HG03064 (cell line): Measurements from ENCODE around the gene TCP11.

Experiments used
- ATAC-seq: cut with Tn5 transposase; IDR thresholded peaks from one replicate; pipeline ENCODE4 v1.9.1; 2021; ENCODE audit warnings: low read depth; ENCODE audit not compliant: unreplicated experiment

The TCP11 gene

GRCh38 chr6:35096129-35096862 is 44.8 kb downstream of the TCP11 start:
- no peak for ATAC-seq

- no peak for ATAC-seq
Observed at GRCh38 chr6:35094183-35094582, 47.0 kb downstream of the TCP11 start.

- no peak for ATAC-seq
Observed at GRCh38 chr6:35093783-35094182, 47.4 kb downstream of the TCP11 start.

- ATAC-seq = no peak
Observed at GRCh38 chr6:35093118-35093445, 48.1 kb downstream of the TCP11 start.

DNA sequence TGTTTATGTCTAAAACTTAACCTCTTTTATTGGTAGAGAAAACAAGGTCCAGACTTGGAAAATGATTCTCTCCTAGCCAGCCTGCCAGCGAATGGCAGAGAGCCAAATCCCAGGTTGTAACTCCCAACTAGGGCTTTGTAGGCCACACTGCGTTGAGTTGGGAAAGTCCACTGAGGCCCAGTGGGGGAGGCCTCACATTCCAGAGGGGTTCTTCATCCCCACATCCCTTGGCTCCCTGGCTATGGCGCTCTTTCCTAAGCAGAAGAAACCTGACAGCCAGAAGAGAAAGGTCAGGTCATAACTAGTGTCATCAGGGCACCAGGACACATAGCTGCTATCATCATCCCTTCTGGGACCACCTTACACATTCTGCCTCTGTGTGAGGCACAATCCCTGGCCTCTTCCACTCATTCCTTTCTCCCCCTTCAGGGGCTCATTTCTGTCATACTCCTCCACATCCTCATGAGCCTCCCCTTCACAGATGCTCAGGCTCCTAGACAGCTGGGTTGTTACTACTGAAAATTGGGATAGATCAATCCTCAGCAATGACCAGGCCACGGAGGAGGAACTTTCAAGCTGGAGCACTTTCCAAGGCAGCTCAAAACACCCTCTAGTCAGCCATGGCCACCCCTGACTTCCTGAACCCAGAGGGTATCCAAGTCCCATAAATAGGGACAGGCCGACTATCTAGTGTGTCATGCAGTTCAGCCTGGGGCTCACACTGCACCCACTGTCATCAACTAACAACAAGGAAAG is 48.6 kb downstream of the TCP11 start:
- ATAC-seq = no peak

DNA sequence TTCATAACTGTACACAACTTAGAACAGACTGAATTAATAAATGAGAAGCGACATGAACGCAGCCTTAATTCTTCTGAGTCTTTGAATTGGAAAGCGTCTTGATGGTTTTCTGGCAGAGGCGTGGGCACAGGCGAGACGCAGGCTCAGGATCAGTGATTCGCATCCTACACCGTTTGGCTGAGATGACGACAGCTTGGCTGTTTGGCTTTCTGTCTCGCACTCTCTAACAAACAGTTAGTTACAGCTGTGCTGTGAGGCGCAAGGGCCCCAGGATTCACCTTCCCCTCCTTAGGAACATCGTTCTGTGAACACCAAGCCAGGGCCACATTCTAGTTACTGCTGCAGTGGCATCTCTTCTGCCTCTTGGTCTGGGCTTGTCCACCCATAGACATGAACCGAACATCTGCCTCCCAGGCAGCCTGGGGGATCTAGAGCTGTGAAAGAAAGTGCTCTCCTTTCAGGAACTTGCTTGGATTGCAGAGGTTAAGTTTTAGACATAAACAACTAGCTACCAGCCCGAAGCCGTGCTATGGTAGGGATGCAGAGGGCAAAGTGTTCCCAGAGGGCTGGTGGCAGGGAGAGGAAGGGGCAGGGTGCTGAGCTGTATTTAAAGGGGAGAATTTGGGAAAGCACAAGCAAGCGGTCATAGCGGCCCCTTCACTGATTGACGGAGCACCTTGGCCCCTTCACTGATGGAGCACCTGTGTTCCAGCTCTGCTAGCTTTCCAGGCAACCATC is 49.6 kb downstream of the TCP11 start:
- ATAC-seq = no peak

GRCh38 chr6:35090734-35091133 is 50.4 kb downstream of the TCP11 start:
- no peak for ATAC-seq

GRCh38 chr6:35089935-35090505 is 51.1 kb downstream of the TCP11 start:
- no peak for ATAC-seq

GRCh38 chr6:35089216-35089934 is 51.8 kb downstream of the TCP11 start:
- no peak for ATAC-seq

DNA sequence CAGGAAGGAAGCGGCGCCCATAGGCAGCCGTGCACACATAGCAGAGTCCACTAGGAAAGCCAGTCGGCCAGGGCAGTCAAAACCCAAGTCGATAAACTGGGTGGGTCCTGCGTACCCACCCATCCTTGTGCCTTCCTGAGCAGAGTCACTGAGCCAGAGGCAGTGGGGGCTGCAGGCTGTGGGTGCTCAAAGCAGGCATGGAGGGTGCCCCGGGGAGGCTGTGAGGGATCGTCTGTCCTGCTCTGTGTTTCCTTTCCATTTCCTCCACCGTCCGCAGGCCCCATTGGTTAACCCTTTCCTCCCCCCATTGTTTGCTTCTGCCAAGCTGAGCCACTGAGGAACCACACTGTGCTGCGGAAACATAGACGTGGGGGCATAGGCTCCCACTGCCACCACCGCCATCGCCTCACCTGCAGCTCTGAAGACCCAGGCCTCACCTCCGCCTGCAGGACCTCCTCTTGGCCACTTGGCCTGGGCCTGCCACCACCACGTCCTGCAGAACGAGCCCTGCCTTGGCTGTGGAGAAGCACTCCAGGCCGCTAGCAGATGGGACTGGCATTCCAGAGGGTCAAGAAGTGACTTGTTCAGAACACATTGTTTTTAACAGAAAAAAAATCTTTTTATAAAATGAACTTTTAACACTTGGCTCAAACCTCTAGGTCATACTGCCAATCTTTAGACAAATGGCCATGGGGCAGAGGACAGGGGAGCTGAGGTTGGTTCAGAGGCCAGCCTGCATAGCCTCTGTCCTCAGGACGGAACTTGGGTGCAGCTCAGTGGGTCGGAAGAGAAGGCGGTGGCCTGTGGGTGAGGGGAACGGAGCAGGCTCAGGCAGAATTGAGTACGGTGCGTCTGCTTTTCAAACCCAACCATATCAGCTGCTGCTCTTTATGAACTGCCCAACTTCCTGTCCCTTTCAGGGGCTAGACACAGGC is 52.6 kb downstream of the TCP11 start:
- ATAC-seq = no peak

DNA sequence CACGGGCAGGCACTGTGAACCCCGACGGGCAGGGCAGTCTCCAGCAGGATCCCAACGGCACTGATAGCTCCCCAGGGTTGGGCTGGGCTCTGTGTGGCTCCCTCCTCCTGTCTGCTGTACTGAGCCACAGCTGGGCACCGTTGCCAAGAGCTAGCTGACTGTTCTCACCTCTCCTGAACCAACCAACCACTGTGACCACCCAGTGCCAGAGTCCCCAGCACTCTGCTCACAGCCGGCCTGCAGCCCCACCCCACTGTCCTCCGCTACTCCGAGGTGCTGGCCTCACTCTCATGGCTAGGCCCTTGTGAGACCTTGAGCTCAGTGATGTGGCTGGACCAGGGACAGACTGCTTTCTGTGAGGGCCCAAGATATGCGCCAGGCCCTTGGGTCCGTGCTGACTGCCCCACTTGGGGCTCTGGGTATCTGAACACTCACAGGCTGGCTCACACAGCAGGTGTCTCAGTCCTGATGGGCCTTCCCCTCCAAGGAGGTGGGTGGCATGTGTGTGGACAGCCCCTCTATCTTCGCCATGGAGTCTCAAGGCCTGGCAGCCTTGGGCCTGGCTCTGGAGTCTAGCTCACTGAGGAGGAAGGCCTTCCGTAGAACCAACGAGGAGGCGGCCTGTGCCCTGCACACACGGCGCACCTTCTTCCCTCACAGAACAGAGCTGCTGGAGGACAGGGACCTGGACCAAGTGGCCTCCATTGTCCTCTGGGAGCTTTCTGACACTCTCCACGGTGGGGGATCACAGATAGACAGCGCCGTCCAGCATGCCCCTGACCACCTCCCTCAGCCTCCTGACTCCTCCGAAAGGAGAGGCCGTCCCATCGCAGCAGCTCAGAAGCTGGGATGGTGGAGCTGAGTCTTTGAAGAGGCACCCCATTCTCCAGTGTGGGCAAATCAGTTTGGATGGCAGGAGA is 53.5 kb downstream of the TCP11 start:
- no peak for ATAC-seq

- no peak for ATAC-seq
Observed at GRCh38 chr6:35086636-35087360, 54.3 kb downstream of the TCP11 start.

DNA sequence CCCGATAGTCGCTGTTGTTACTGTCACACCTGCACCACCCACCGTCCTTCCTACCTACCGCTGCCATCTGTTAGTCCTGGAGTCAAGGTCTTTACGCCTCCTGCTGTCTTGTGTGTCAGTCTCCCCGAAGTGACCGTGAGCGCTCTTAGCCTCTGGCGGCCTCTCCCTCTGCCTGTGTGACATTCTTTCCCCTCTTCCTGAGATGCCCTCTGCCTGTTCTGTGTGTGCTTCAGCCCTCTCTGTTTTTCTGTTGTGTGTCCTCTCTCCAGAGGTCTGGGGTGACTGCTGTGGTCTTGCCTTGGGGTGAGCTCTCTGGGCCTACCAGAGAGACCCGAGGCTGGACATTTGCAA is 54.9 kb downstream of the TCP11 start:
- ATAC-seq = no peak

DNA sequence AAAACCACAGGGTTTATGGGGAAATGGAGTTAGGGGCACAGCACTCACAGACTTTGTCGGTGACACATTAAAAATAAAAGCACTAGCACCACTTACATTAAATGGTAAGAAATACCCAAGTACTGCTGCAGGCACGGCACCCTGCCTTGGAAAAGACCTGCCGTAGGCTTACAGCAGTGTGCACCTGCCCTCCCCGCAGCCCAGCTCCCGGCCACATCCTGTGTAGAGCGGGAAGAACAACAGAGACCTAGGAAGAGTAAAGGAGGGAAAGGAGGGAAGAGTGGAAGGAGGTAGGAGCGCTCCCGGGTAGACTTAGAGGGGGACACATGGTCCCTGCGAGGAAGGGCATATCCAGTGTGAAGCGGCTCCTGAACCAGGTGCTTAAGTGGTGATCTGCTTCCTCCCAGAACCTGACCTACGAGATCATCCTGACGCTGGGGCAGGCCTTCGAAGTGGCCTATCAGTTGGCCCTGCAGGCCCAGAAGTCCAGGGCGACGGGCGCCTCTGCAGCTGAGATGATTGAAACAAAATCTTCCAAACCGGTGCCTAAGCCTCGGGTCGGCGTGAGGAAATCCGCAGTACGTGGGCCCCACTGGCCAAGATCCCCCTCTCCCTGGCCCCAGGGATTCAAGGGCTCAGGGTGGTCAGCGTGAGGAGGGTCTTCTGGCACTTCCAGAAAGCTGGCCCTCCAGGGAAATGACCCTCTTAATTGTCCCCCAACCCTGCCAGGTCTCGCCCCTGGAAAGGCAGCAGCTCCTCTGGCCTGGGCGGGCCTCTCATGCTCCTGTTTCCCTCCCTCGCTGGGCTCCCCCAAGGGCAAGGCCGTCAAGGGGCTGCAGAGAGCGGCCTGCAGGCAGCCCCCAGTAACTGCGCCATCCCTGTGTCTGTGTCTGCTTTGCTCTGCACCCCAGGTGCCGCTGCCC is 55.5 kb downstream of the TCP11 start:
- no peak for ATAC-seq

GRCh38 chr6:35084511-35085203 is 56.5 kb downstream of the TCP11 start:
- no peak for ATAC-seq

DNA sequence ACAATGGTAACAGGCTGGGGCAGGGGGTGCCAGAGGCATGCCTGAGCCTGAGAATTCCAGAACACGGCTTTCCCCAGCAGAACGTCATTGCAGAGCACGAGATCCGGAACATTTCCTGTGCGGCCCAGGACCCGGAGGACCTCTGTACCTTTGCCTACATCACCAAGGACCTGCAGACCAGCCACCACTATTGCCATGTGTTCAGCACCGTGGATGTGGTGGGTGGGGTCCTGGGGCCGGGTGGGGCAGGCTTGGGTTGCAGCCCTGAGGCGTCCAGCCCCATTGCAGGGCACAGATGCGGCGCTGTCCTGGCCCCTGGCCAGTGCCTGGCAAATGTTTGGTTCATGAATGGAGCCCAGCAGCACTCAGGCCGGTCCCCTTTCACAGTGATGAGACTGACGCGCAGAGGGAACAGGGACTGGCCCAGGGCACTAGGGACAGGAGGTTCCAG is 57.1 kb downstream of the TCP11 start:
- no peak for ATAC-seq
